ENCODE measurements around the gene NCS1.

DNA sequence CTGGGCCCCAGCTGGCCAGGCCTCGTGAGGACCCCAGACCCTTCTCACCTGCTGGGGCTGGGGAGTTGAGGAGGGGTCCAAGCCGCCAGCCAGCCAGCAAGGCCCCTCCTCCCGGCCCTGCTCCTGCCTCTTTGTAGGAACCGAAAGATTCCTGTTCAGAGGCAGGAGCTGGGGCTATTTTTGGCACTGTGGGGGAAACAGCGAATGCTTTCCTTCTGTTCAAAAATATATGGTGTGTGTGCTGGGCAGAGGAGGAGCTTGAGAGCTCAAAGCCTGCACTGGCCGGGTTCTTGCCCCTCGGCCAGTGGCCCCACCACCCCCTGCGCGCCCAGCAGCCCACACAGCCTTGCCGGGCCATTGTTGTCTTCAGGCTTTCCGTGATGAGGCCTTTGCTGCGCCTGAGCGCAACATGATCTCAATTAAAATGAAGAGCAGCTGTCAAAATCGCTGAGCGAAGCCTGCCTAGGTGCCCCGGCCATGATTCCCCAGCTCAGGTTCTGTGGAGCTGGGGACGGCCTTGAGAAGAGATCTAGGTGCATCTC, 13.4 kb downstream of the NCS1 start:
- no peak for TF ChIP-seq CTCF (conservative IDR thresholded peaks at IDR 0.05 in 1 of 2, IDR thresholded peaks at IDR 0.05 in 1 of 2; ENCODE audit: low read depth in 1 of 2, low read length in 2 of 2)
- no peak for TF ChIP-seq EZH2 (IDR thresholded peaks at IDR 0.05; ENCODE audit: low read length, missing control alignments)

All from fibroblast of lung (primary cell).